Kidney capillary endothelial cell (primary cell): ENCODE results near the gene SPC25.
"Not testable (repeated sequence)": the region's sequence is repeated elsewhere in the genome, so short reads cannot be mapped to it uniquely, and the experiment has no call there.

Source experiments
- DNase-seq: peaks from one replicate; pipeline ENCODE4 v3.0.0-alpha.2; 2018; ENCODE audit warnings: low spot score

The SPC25 gene

GRCh38 chr2:168890006-168890782 lies at the start of gene SPC25:
TSS of gene SPC25 (minus strand) at chr2:168890430. CDS start at chr2:168889519, 911 bp downstream.
- peak; percentile 94 for DNase-seq

- DNase-seq, result no peak
Measured at GRCh38 chr2:168939918-168940317, 49.7 kb upstream of the SPC25 start.

GRCh38 chr2:168939061-168939460 lies 48.8 kb upstream of the SPC25 start:
- DNase-seq, result no peak

GRCh38 chr2:168935810-168936581 lies 45.8 kb upstream of the SPC25 start:
- DNase-seq, result no peak

- no peak for DNase-seq
Measured at GRCh38 chr2:168934826-168935225, 44.6 kb upstream of the SPC25 start.

GRCh38 chr2:168932174-168932573 lies 41.9 kb upstream of the SPC25 start:
- not testable (repeated sequence) for DNase-seq

- DNase-seq, result no peak
Measured at GRCh38 chr2:168930242-168930641, 40.0 kb upstream of the SPC25 start.

GRCh38 chr2:168929031-168929430 lies 38.8 kb upstream of the SPC25 start:
- DNase-seq, result no peak

GRCh38 chr2:168928113-168928831 lies 38.0 kb upstream of the SPC25 start:
- no peak for DNase-seq

GRCh38 chr2:168926621-168927386 lies 36.6 kb upstream of the SPC25 start:
- no peak for DNase-seq

GRCh38 chr2:168920504-168921157 lies 30.4 kb upstream of the SPC25 start:
- DNase-seq, result peak; percentile 50

- DNase-seq, result no peak
Measured at GRCh38 chr2:168916331-168916675, 26.1 kb upstream of the SPC25 start.

- DNase-seq, result no peak
Measured at GRCh38 chr2:168915441-168916330, 25.5 kb upstream of the SPC25 start.

GRCh38 chr2:168913495-168913894 lies 23.3 kb upstream of the SPC25 start:
- no peak for DNase-seq

GRCh38 chr2:168912901-168913369 lies 22.7 kb upstream of the SPC25 start:
- no peak for DNase-seq

GRCh38 chr2:168912466-168912865 lies 22.2 kb upstream of the SPC25 start:
- no peak for DNase-seq

- DNase-seq, result no peak
Measured at GRCh38 chr2:168910330-168910729, 20.1 kb upstream of the SPC25 start.

GRCh38 chr2:168907940-168908662 lies 17.9 kb upstream of the SPC25 start:
- no peak for DNase-seq

- DNase-seq, result no peak
Measured at GRCh38 chr2:168904358-168904757, 14.1 kb upstream of the SPC25 start.

GRCh38 chr2:168903888-168904287 lies 13.7 kb upstream of the SPC25 start:
- DNase-seq, result no peak
